Hindlimb muscle (tissue), 1 donor: Measurements from ENCODE around the gene TBC1D4. TPM values are rescaled to one million over a fixed set of nuclear protein-coding genes. Genes with fewer than 3 reads are reported as not detected.

Experiments
- DNase-seq: peaks from one replicate; pipeline ENCODE4 v3.0.0-alpha.2; 2013
- polyA plus RNA-seq: library from polyadenylated mRNA; unstranded; fragments of 120-200 nt; gene quantifications from one replicate; pipeline ENCODE4 v1.2.1, GENCODE V29; 2013; ENCODE audit not compliant: insufficient read length

Gene TBC1D4
- polyA plus RNA-seq, 1 donor: 39.8 TPM

DNA sequence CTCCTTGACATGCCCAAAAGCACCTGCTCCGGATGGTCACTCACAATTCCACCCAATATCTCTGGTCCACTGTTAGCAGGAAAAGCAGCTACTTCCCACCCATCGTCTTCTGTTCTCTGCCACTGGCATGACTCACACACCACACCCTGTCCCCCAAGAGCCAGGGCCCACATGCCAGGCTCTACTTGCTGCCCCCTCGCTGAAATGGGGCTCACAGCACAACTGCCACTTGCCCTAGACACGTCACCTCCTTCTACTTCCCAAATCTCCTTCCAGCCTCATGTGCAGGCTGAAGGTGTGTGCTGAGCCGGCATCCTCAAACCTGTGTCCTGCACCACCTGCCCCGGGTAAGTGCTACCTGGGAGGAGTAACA lies 65.0 kb downstream of the TBC1D4 start:
- DNase-seq: no peak

DNA sequence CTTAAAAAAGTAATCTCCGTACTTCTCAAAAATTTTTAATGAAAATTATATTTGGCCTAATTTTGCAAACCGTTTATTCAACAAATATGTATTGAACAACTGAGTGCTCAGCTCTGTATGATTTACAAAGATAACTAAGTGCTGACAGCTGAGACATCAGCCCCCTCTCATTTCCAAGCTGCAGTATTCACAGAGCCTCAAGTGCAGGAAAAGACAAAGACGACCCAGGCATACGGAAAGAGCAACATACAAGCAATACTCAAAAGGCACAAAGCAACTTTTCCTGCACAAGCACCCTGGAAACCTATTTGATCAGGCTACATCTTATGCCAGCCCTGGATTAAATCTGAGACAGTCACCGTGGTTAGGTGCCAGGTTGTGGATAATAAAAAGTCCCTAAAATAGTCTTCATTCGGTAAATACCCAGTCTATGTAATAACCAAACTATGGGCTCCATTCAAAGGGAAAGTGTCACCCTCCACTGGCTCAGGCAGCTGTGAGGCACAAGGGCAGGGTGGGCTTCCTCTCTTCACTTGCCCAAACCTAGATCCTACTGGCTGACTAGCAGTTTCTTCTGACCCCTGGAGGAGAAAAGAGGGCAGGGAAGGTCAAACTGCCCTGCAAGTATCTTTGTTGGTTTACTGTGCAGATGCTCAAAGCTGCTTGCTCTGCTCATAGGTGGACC lies 65.5 kb downstream of the TBC1D4 start:
- DNase-seq: no peak

DNA sequence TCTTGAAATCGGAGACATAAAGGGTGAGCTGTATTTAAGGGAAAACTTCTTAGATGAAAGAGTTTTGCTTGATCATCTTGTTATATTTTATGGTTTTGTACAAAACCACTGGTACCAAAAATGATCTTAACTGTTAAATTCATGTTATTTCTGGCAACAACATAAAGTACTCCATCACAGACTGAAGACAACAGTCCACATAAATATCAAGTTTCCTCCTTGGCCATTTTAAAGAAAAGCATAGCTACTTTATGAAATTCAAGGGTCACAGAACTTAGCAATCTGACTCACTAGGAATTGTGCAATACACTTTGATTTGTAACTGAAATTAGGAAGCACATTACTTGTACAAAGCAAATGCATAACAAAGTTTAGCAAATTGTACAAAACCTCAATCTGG lies 66.3 kb downstream of the TBC1D4 start:
- no peak for DNase-seq

- DNase-seq: no peak
Observed at GRCh38 chr13:75415171-75415570, 66.8 kb downstream of the TBC1D4 start.

DNA sequence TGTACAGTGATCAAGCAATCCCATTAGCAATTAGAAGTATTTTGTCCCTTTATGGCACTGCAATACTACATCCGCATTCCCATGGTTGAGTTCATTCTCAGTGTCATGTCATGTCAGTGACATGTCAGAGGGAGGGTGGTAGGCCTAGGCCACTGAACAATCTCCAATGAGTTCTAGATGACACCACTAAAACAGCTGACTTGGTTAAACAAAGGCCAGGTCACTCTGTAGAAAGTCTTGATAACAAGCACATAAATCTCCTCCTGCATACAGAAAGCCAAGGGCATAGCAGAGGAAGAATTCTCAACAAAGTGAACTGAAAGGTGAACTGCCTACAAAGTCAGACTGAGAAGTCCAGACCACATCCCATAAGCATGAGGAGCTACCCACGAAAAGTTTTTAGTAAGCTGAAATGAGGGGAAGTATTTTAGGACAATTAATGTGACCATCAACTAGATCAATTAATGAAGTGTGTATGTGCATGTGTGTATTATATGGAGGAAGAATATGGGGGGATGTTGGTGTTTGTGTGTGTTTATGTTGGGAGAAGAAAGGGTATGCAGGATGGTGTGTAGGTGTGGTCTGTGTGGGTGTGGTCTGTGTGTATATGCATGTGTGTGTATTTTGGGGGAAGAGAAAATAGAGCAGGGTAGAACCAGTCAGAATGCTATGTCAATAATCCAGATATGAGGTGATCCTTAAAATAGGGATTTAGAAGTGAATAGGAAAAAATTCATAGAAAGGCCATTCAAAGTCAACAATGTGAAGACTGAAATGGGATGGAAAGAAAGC lies 67.7 kb downstream of the TBC1D4 start:
- no peak for DNase-seq

DNA sequence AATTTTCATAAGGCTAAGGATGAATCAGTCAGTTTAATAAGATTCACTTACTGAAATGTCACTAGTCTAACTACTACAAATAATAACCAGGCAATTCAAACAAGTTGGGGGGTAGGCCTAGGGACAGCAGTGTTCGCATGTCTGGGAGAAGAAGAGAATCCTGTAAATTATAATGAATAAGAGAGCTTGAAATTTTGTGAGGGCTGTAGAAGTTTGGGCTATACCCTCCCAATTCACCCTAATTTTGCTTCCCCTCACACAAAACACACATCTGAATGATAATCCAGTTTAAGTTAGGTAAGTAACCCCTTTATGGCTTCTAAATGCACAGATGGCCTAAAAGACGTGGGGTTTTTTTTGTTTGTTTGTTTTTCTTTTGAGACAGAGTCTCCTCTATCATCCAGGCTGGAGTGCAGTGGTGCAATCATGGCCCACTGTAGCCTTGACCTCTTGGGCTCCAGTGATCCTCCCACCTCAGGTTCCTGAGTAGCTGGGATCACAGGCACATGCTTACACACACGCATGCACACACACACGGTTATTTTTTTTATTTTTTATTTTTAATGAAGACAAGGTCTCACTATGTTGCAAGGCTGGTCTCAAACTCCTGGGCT lies 69.9 kb downstream of the TBC1D4 start:
- no peak for DNase-seq

- no peak for DNase-seq
Observed at GRCh38 chr13:75410207-75410606, 71.8 kb downstream of the TBC1D4 start.

GRCh38 chr13:75407998-75408397 lies 74.0 kb downstream of the TBC1D4 start:
- no peak for DNase-seq

- DNase-seq: no peak
Observed at GRCh38 chr13:75407473-75407872, 74.5 kb downstream of the TBC1D4 start.

DNA sequence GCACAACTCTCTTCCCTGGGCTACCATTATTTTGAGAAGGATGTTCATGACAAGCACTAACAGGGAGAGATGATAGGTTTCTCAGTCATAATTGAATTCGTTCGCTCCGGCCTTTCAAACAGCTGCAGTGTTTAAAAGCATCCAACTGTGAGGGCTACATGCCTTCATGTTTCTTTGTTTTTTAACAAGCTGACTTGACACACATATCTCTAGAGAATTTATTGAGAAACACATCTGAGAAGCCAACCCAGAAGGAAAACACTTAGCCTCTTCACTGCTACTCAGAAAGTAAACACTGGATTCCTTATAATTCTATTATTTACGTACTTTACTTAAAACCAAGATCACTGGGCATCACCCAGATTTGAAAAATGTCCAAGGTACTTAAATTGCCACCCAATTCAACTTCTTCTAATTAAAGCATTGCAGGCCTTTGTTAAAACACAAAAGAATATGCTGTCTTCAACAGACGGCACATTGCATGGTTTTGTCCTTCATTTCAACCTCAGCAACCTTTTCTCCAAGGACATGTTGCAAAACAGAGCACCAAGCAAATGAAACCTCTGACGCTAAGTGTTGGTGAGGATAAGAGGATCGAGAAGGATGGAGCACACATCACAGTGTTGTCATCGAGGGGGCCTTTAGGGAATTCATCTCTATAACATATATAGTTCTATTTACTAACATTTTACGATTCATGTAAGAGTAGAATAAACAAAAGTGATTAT lies 75.8 kb downstream of the TBC1D4 start:
- no peak for DNase-seq

DNA sequence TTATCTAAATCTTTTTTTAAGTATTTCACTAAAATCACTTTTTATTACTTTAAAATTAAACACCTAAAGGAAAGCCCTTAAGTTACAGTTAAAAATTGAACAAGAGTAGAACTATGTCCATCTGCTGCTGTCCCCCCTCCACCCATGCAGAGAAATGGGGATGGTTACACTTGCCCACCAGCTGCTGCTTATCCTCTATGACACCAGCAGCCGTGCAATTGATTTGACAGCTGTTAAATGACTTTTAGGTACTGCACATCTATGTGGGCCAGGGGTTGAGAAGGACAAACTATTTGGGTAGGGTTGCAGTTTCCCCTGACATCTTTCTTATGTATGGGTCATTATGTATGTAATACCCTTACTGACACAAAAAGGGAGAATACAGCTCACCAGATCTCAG lies 77.2 kb downstream of the TBC1D4 start:
- DNase-seq: no peak

DNA sequence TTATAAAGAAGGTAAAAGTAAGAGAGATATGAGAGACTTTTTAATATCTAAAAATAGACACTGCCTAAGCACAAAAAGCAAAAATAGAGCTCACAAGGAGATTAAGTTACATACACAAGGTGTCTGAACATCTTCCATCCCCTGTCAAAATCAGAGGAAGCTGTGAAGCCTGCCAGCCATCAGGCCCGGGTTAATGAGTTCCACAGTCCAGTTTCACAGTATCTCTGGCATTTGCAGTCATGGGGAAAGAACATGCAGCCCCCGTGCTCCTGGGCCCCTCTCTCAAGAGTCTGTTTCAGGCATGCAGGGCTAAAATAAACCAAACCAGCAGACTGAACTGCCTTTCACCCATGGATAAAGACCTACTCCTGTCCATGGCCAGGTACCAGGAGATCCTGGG lies 79.2 kb downstream of the TBC1D4 start:
- DNase-seq: no peak

GRCh38 chr13:75400775-75401174 lies 81.2 kb downstream of the TBC1D4 start:
- DNase-seq: no peak

GRCh38 chr13:75399879-75400217 lies 82.1 kb downstream of the TBC1D4 start:
- DNase-seq: no peak

GRCh38 chr13:75399168-75399878 lies 82.6 kb downstream of the TBC1D4 start:
- DNase-seq: no peak

DNA sequence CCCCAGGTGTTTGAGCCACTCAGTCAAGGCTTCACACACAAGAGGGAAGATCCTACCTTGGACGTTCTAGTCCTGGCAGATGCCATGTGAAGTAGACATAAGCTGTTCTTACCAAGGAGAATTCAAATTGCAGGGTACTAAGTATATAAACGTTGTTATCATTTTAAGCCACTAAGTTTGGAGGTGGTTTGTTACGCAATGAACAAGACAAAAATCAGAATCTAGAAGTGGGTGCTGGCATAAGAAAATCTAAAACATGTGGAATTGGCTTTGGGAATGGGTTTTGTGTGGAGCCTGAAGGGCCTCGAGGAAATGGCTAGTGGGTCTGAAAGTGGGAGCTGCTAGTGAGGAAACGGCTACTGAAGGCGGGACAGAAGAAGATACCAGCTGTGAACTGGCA lies 83.9 kb downstream of the TBC1D4 start:
- no peak for DNase-seq

DNA sequence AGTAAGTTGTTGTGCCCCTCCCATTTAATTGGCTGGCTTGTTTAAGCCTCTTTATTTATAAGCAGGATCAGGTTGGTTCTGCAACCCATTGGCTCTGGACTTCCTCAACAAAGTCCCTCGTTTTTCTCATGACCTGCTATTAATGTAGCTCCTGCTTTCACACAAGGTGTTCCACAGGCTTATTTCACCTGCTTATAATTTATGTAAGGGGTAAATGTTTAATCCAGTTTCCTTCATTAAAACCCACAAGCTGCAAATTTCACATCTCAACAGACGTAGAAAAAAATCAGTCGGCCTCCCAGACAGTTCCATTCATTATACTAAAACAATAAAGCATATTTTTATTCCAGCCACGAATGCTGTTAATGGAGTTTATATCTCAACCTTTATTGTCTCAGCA lies 86.1 kb downstream of the TBC1D4 start:
- no peak for DNase-seq

DNA sequence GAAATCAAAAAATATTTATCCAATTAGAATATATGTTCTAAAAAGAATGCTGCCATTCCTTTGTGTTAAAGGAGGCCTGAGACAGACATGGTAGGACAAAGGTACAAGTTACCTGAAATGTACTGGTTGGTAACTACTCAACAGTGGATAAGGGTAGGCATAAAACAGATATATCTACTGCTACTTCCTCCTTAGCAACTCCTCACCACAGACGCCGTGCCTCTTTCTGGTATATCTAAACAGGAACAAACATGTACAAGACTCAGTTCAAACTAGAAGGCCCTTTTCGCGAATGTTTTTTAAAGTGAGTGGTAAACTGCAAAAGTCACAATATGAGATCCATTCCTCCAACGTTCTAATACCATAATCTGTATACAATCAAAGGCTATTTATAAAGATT lies 86.9 kb downstream of the TBC1D4 start:
- DNase-seq: no peak

DNA sequence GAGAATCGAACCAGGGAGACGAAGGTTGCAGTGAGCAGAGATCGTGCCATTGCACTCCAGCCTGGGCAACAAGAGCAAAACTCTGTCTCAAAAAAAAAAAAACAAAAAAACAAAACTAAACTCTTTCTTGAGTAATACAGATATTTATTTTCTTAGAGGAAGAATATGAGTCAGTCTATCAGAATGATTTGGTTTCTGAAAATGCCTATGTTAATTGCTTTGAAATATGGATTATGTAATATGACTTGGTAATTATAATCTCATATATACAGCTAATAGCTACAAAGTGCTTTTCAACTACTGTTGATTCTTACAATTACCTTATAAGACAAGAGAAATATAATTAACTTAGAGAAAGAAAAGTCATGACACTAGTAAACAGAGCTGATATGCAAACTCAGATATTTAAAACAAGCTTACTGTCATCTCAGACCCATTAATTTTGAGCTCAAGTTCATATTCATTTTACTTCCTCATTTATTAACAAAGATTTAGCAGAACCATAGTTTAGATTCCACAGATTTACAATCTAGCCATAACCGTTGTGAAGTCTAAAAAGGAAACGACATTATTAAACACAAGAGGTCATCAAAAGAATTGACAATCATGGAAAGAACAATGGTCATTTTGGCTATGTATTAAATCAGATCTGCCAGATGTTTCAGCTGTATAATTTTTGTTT lies 88.0 kb downstream of the TBC1D4 start:
- DNase-seq: no peak

GRCh38 chr13:75391432-75392100 lies 90.4 kb downstream of the TBC1D4 start:
- DNase-seq: no peak

DNA sequence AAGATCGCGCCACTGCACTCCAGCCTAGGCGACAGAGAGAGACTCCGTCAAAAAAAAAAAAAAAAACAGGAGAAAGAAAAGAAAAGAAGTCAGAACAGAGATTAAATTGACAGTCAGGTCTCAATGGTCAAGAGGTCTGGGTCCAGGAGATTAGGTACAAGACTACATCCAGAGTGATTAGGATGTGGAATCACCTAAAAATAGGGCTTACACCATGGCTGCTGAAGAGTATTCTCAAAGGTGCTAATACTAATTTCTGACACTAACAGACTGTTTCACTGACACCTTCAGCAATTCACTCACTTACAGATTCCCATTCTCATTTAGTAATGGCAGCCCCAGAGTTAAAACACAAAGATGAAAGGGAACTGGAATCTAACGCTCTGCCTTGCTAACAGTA lies 91.7 kb downstream of the TBC1D4 start:
- DNase-seq: no peak

- no peak for DNase-seq
Observed at GRCh38 chr13:75385708-75386083, 96.3 kb downstream of the TBC1D4 start.
